H1 (cell line): ENCODE measurements around the gene DAO. TPM values are rescaled to one million over a fixed set of nuclear protein-coding genes. Genes with fewer than 3 reads are reported as not detected.

Experiments used
- BRCA1 ChIP-seq: IDR thresholded peaks from 2 replicates; pipeline ENCODE4 v1.6.1; 2012; ENCODE audit warnings: low read depth, low read length, improper control_type of control experiment
- CBX5 ChIP-seq: fragments of 300-800, 300-1000 bp; sonication (generic); IDR thresholded peaks from 2 replicates; pipeline ENCODE4 v1.7.1; 2016; ENCODE audit warnings: antibody characterized with exemption, low read length, low read depth
- CHD1 ChIP-seq: IDR thresholded peaks from 2 replicates; pipeline ENCODE4 v1.6.1; 2012; ENCODE audit warnings: low read depth, low read length, improper control_type of control experiment
- CHD7 ChIP-seq: fragments of 300-600 bp; sonication (generic); IDR thresholded peaks from 2 replicates; pipeline ENCODE4 v1.7.1; 2012; ENCODE audit warnings: low read length, moderate library complexity, mild to moderate bottlenecking, inconsistent platforms; ENCODE audit not compliant: insufficient replicate concordance
- RAD21 ChIP-seq, 2 experiments: IDR thresholded peaks in 1 of 2; conservative IDR thresholded peaks in 1 of 2; 2 replicates each; pipeline ENCODE4 v1.6.1; 2011; ENCODE audit warnings: low read depth in 2 of 2, low read length in 2 of 2, improper control_type of control experiment in 1 of 2, inconsistent platforms in 1 of 2, mild to moderate bottlenecking in 1 of 2, moderate library complexity in 1 of 2
- SP2 ChIP-seq: IDR thresholded peaks from 2 replicates; pipeline ENCODE4 v1.6.1; 2012; ENCODE audit warnings: mild to moderate bottlenecking, low read length, inconsistent platforms
- ZNF274 ChIP-seq: IDR thresholded peaks from 2 replicates; pipeline ENCODE4 v1.7.0; 2012; ENCODE audit warnings: low read length, borderline replicate concordance; ENCODE audit errors: extremely low read depth
- polyA plus RNA-seq, 7 experiments: library from polyadenylated mRNA; depleted of rRNA in 3 of 7; stranded (reverse) in 5 of 7; unstranded in 2 of 7; fragments of >200 nt in 5 of 7; fragments of 200-250 nt in 2 of 7; gene quantifications; 1 replicate in 5 of 7; 2 replicates in 1 of 7; 4 replicates in 1 of 7; pipeline versions ENCODE4 v1.2.1 to v1.2.3, GENCODE V29; 2011 to 2013; ENCODE audit warnings: missing spikeins in 2 of 7, mixed read lengths in 2 of 7
- total RNA-seq: library from RNA; stranded (reverse); fragmentation: NEBNext Ultra II Directional; extraction: Animal tissue kit (Norgen Biotek cat#: 25700); gene quantifications from 2 replicates; pipeline ENCODE4 v1.2.1, GENCODE V29; 2021

Gene DAO
- total and polyA plus RNA-seq, 2 of the 8 experiments (the other 6 are each of a cell fraction or from before 2014, with no cell fraction given), result not detected

GRCh38 chr12:108861878-108862587 is 17.9 kb upstream of the DAO start (continued):
- TF ChIP-seq CHD7 (no peak), SP2 (no peak), CHD1 (no peak), CBX5 (no peak), BRCA1 (no peak), RAD21 (IDR thresholded peaks at IDR 0.05 in 1 of 2, conservative IDR thresholded peaks at IDR 0.05 in 1 of 2; ENCODE audit: low read depth in 2 of 2, low read length in 2 of 2) (no peak), ZNF274 (no peak)
- TF ChIP-seq, all 59 proteins: peak for 0
